Measurements from ENCODE around the gene PBX1. TPM values are rescaled to one million over a fixed set of nuclear protein-coding genes. Genes with fewer than 3 reads are reported as not detected.

PBX1 gene
- total RNA-seq, 1 experiment from 2014 or later: 9.8 TPM

GRCh38 chr1:164876398-164877116, 317.6 kb downstream of the PBX1 start:
- H2AFZ ChIP-seq (ENCODE audit: low read length): no peak overlapping the region
- H3K4me3 ChIP-seq (ENCODE audit: low read length): no peak overlapping the region
- ATAC-seq (no peak), DNase-seq (no peak)
- CTCF ChIA-PET: no interaction called here
- TF ChIP-seq EZH2 (IDR thresholded peaks at IDR 0.05; ENCODE audit: low read length, unreplicated experiment): no peak
- no peak for TF ChIP-seq EZH2phosphoT487 (IDR thresholded peaks at IDR 0.05; ENCODE audit: borderline replicate concordance, low read length)
- TF ChIP-seq CTCF (conservative IDR thresholded peaks at IDR 0.05; ENCODE audit: low read depth, low read length): no peak
- no TSS peak for BruUV-seq (replicated peaks)
- POLR2A ChIA-PET (ENCODE audit: unreplicated experiment): no interaction called here
- no peak overlapping the region for H3K9ac ChIP-seq (ENCODE audit: low read length)
- no peaks in the 10 kb centered on the region for H3K79me2 ChIP-seq (ENCODE audit: low read length)
- H3K4me1 ChIP-seq (ENCODE audit: insufficient read depth, low read length): no peaks in the 10 kb centered on the region
- no peak overlapping the region for H3K4me2 ChIP-seq (ENCODE audit: low read length)
- H3K9me3 ChIP-seq (ENCODE audit: low read length): no peaks in the 10 kb centered on the region
- H3K36me3 ChIP-seq (ENCODE audit: low read depth, low read length): no peaks in the 10 kb centered on the region
- H3K27ac ChIP-seq (ENCODE audit: low read length): no peak overlapping the region
- H3K27me3 ChIP-seq (ENCODE audit: low read length): peaks cover 47% of the 10 kb centered on the region
- no peaks in the 10 kb centered on the region for H3F3A ChIP-seq (ENCODE audit: low read length, unreplicated experiment)
- no peaks in the 10 kb centered on the region for H3K9me2 ChIP-seq (replicated peaks; ENCODE audit: low read length)
- no peaks in the 10 kb centered on the region for H4K20me1 ChIP-seq (ENCODE audit: low read length)
- intact Hi-C loops (cut with micrococcal nuclease): no loop called here

GRCh38 chr1:164880199-164880598, 321.2 kb downstream of the PBX1 start:
- CTCF ChIA-PET: no interaction called here
- H3F3A ChIP-seq (ENCODE audit: low read length, unreplicated experiment): no peaks in the 10 kb centered on the region
- no peak overlapping the region for H2AFZ ChIP-seq (ENCODE audit: low read length)
- H3K4me3 ChIP-seq (ENCODE audit: low read length): no peak overlapping the region
- H3K27me3 ChIP-seq (ENCODE audit: low read length): peaks cover 24% of the 10 kb centered on the region; the same call in 1 of the 2 replicates
- H3K9me3 ChIP-seq (ENCODE audit: low read length): no peaks in the 10 kb centered on the region
- POLR2A ChIA-PET (ENCODE audit: unreplicated experiment): no interaction called here
- no peak overlapping the region for H3K27ac ChIP-seq (ENCODE audit: low read length)
- H3K79me2 ChIP-seq (ENCODE audit: low read length): no peaks in the 10 kb centered on the region
- H3K36me3 ChIP-seq (ENCODE audit: low read depth, low read length): no peaks in the 10 kb centered on the region
- ATAC-seq (no peak), DNase-seq (no peak)
- intact Hi-C loops (cut with micrococcal nuclease): no loop called here
- no TSS peak for BruUV-seq (replicated peaks)
- H4K20me1 ChIP-seq (ENCODE audit: low read length): no peaks in the 10 kb centered on the region
- H3K4me2 ChIP-seq (ENCODE audit: low read length): no peak overlapping the region
- no peaks in the 10 kb centered on the region for H3K9me2 ChIP-seq (replicated peaks; ENCODE audit: low read length)
- H3K4me1 ChIP-seq (ENCODE audit: insufficient read depth, low read length): no peaks in the 10 kb centered on the region
- no peak overlapping the region for H3K9ac ChIP-seq (ENCODE audit: low read length)
- TF ChIP-seq CTCF (conservative IDR thresholded peaks at IDR 0.05; ENCODE audit: low read depth, low read length): no peak
- no peak for TF ChIP-seq EZH2phosphoT487 (IDR thresholded peaks at IDR 0.05; ENCODE audit: borderline replicate concordance, low read length)

GRCh38 chr1:164880644-164881043, 321.7 kb downstream of the PBX1 start:
- Histone ChIP-seq H3K36me3 (ENCODE audit: low read depth, low read length) (no peaks in the 10 kb centered on the region), H3K4me2 (ENCODE audit: low read length) (no peak overlapping the region), H3K27me3 (ENCODE audit: low read length) (peaks cover 22% of the 10 kb centered on the region; the same call in 1 of the 2 replicates), H3K79me2 (ENCODE audit: low read length) (no peaks in the 10 kb centered on the region), H3K9me2 (replicated peaks; ENCODE audit: low read length) (no peaks in the 10 kb centered on the region), H3K9ac (ENCODE audit: low read length) (no peak overlapping the region), H3F3A (ENCODE audit: low read length, unreplicated experiment) (no peaks in the 10 kb centered on the region), H4K20me1 (ENCODE audit: low read length) (no peaks in the 10 kb centered on the region), H2AFZ (ENCODE audit: low read length) (no peak overlapping the region), H3K27ac (ENCODE audit: low read length) (no peak overlapping the region), H3K4me3 (ENCODE audit: low read length) (no peak overlapping the region), H3K9me3 (ENCODE audit: low read length) (no peaks in the 10 kb centered on the region), H3K4me1 (ENCODE audit: insufficient read depth, low read length) (no peaks in the 10 kb centered on the region)
- intact Hi-C loops (cut with micrococcal nuclease): no loop called here
- ChIA-PET POLR2A (ENCODE audit: unreplicated experiment) (no interaction called here), CTCF (no interaction called here)
- no TSS peak for BruUV-seq (replicated peaks)
- DNase-seq (no peak), ATAC-seq (no peak)
- TF ChIP-seq CTCF (conservative IDR thresholded peaks at IDR 0.05; ENCODE audit: low read depth, low read length) (no peak), EZH2phosphoT487 (IDR thresholded peaks at IDR 0.05; ENCODE audit: borderline replicate concordance, low read length) (no peak), EZH2 (IDR thresholded peaks at IDR 0.05; ENCODE audit: low read length, unreplicated experiment) (no peak)
